SU-DHL-6 (cell line): ENCODE measurements around the gene DDX52.

Source experiments
- H2AFZ ChIP-seq: fragments of 200-600 bp; sonication (generic); 2 replicates; pipeline ENCODE4 v1.6.1; 2014; ENCODE audit warnings: low read depth, mild to moderate bottlenecking, moderate library complexity, mixed read lengths, antibody characterized with exemption, low read length; ENCODE audit not compliant: severe bottlenecking
- H3F3A ChIP-seq: fragments of 200-600 bp; shearing (Covaris generic); 2 replicates; pipeline ENCODE4 v1.6.0; 2016; ENCODE audit warnings: antibody characterized with exemption, mild to moderate bottlenecking; ENCODE audit not compliant: insufficient read depth
- H3K27ac ChIP-seq: fragments of 200-600 bp; sonication (generic); 2 replicates; pipeline ENCODE4 v1.5.1; 2016; ENCODE audit warnings: low read depth, mild to moderate bottlenecking, low read length, moderate library complexity, mixed read lengths
- H3K27me3 ChIP-seq: fragments of 200-600 bp; sonication (generic), shearing (Covaris generic); 2 replicates; pipeline ENCODE4 v1.6.0; 2014; ENCODE audit warnings: mild to moderate bottlenecking, low read length
- H3K36me3 ChIP-seq: fragments of 200-600 bp; sonication (generic); 2 replicates; pipeline ENCODE4 v1.6.1; 2014; ENCODE audit warnings: mild to moderate bottlenecking, low read length, mixed read lengths
- H3K4me2 ChIP-seq: fragments of 300-600, 200-600 bp; shearing (Covaris generic), sonication (generic); 2 replicates; pipeline ENCODE4 v1.6.0; 2014; ENCODE audit warnings: low read length, low read depth, mild to moderate bottlenecking; ENCODE audit not compliant: poor library complexity, severe bottlenecking
- H3K4me3 ChIP-seq: fragments of 200-600 bp; sonication (generic); 2 replicates; pipeline ENCODE4 v1.5.1; 2014; ENCODE audit warnings: antibody characterized with exemption, low read length, mild to moderate bottlenecking, mixed read lengths; ENCODE audit not compliant: insufficient read depth, poor library complexity, severe bottlenecking
- H3K79me2 ChIP-seq: fragments of 200-600 bp; sonication (generic); 2 replicates; pipeline ENCODE4 v1.6.1; 2014; ENCODE audit warnings: mild to moderate bottlenecking, low read length, moderate library complexity; ENCODE audit not compliant: insufficient read depth
- H3K9ac ChIP-seq: fragments of 200-600 bp; sonication (generic); 2 replicates; pipeline ENCODE4 v1.7.0; 2014; ENCODE audit warnings: mild to moderate bottlenecking, low read length
- H3K9me2 ChIP-seq: fragments of 200-600 bp; sonication (generic); replicated peaks from 2 replicates; pipeline ENCODE4 v1.6.1; 2014; ENCODE audit warnings: low read length; ENCODE audit not compliant: insufficient read depth
- H3K9me3 ChIP-seq: fragments of 200-600 bp; sonication (generic); 2 replicates; pipeline ENCODE4 v1.6.1; 2014; ENCODE audit warnings: low read length, mixed read lengths; ENCODE audit not compliant: insufficient read depth
- H4K20me1 ChIP-seq: fragments of 200-600 bp; sonication (generic); 2 replicates; pipeline ENCODE4 v1.6.1; 2014; ENCODE audit warnings: low read depth, mild to moderate bottlenecking, antibody characterized with exemption, low read length, moderate library complexity, mixed read lengths
- CTCF ChIP-seq: fragments of 200-600 bp; sonication (generic); IDR thresholded peaks from one replicate; pipeline ENCODE4 v1.5.1; 2017; ENCODE audit warnings: antibody characterized with exemption, mild to moderate bottlenecking, low read length, moderate library complexity; ENCODE audit not compliant: insufficient read depth, poor library complexity, severe bottlenecking
- EZH2phosphoT487 ChIP-seq: fragments of 200-600 bp; sonication (generic), shearing (Covaris generic); conservative IDR thresholded peaks from 2 replicates; pipeline ENCODE4 v1.6.1; 2018; ENCODE audit warnings: mild to moderate bottlenecking, antibody characterized with exemption, low read length, moderate library complexity, mixed read lengths

The DDX52 gene

GRCh38 chr17:37673386-37673785, 30.1 kb upstream of the DDX52 start:
- Histone ChIP-seq H4K20me1 (no peaks in the 10 kb centered on the region), H3F3A (no peaks in the 10 kb centered on the region), H3K27me3 (no peaks in the 10 kb centered on the region), H3K4me3 (no peak overlapping the region), H2AFZ (no peak overlapping the region), H3K9ac (no peak overlapping the region), H3K9me3 (no peaks in the 10 kb centered on the region), H3K9me2 (no peaks in the 10 kb centered on the region), H3K36me3 (no peaks in the 10 kb centered on the region), H3K27ac (no peak overlapping the region), H3K79me2 (no peaks in the 10 kb centered on the region), H3K4me2 (no peak overlapping the region)
- no peak for TF ChIP-seq EZH2phosphoT487
- TF ChIP-seq CTCF = no peak

GRCh38 chr17:37672548-37673078, 29.4 kb upstream of the DDX52 start:
- Histone ChIP-seq H3K27ac (no peak overlapping the region), H4K20me1 (no peaks in the 10 kb centered on the region), H3K4me2 (no peak overlapping the region), H2AFZ (no peak overlapping the region), H3K27me3 (no peaks in the 10 kb centered on the region), H3K9ac (no peak overlapping the region), H3F3A (no peaks in the 10 kb centered on the region), H3K9me3 (no peaks in the 10 kb centered on the region), H3K9me2 (no peaks in the 10 kb centered on the region), H3K4me3 (no peak overlapping the region), H3K79me2 (no peaks in the 10 kb centered on the region), H3K36me3 (no peaks in the 10 kb centered on the region)
- TF ChIP-seq CTCF (no peak), EZH2phosphoT487 (no peak)

- Histone ChIP-seq H3K27ac (no peak overlapping the region), H3K4me3 (no peak overlapping the region), H4K20me1 (no peaks in the 10 kb centered on the region), H3K9ac (no peak overlapping the region), H3K9me3 (no peaks in the 10 kb centered on the region), H3K4me2 (no peak overlapping the region), H2AFZ (no peak overlapping the region), H3K79me2 (no peaks in the 10 kb centered on the region), H3F3A (no peaks in the 10 kb centered on the region), H3K36me3 (no peaks in the 10 kb centered on the region), H3K9me2 (no peaks in the 10 kb centered on the region), H3K27me3 (no peaks in the 10 kb centered on the region)
- TF ChIP-seq EZH2phosphoT487 = no peak
- no peak for TF ChIP-seq CTCF
Measured at GRCh38 chr17:37671824-37672547, 28.7 kb upstream of the DDX52 start.
